GM12878 (cell line): ENCODE measurements around the gene MTMR4. TPM values are rescaled to one million over a fixed set of nuclear protein-coding genes. Genes with fewer than 3 reads are reported as not detected.

Source experiments
- ATF7 ChIP-seq: fragments of 450-650 bp; IDR thresholded peaks from 2 replicates; pipeline ENCODE4 v1.6.1; 2016; ENCODE audit warnings: low read depth, mild to moderate bottlenecking
- ESRRA ChIP-seq: IDR thresholded peaks from 2 replicates; pipeline ENCODE4 v1.6.1; 2012; ENCODE audit warnings: mild to moderate bottlenecking, low read length, improper control_type of control experiment
- GABPA ChIP-seq: IDR thresholded peaks from 2 replicates; pipeline ENCODE4 v1.6.1; 2014; ENCODE audit warnings: antibody characterized with exemption, low read depth, mild to moderate bottlenecking, inconsistent platforms
- HCFC1 ChIP-seq: fragments of 150-350 bp; IDR thresholded peaks from 2 replicates; pipeline ENCODE4 v1.6.1; 2014; ENCODE audit warnings: low read length
- HDGF ChIP-seq: fragments of 450-650 bp; IDR thresholded peaks from 2 replicates; pipeline ENCODE4 v1.6.1; 2016; ENCODE audit warnings: antibody characterized with exemption
- JUND ChIP-seq: IDR thresholded peaks from 2 replicates; pipeline ENCODE4 v1.6.1; 2012; ENCODE audit warnings: low read depth, mild to moderate bottlenecking, low read length, improper control_type of control experiment, moderate library complexity
- MYB ChIP-seq: fragments of 150-350 bp; IDR thresholded peaks from 2 replicates; pipeline ENCODE4 v1.6.1; 2014; ENCODE audit warnings: mild to moderate bottlenecking, low read depth, low read length, borderline replicate concordance
- NFXL1 ChIP-seq: fragments of 450-650 bp; IDR thresholded peaks from 2 replicates; pipeline ENCODE4 v1.6.1; 2017; ENCODE audit warnings: antibody characterized with exemption, mild to moderate bottlenecking, borderline replicate concordance
- NFYB ChIP-seq: IDR thresholded peaks from 2 replicates; pipeline ENCODE4 v1.6.1; 2011; ENCODE audit warnings: low read depth, mild to moderate bottlenecking, low read length, improper control_type of control experiment, moderate library complexity; ENCODE audit not compliant: insufficient read depth
- PAX5 ChIP-seq: IDR thresholded peaks from 2 replicates; pipeline ENCODE4 v1.6.1; 2011; ENCODE audit warnings: low read depth, low read length, borderline replicate concordance
- PML ChIP-seq: IDR thresholded peaks from 2 replicates; pipeline ENCODE4 v1.6.1; 2012; ENCODE audit warnings: low read length, inconsistent platforms
- POLR2A ChIP-seq: IDR thresholded peaks from 2 replicates; pipeline ENCODE4 v1.6.1; 2011; ENCODE audit warnings: low read depth, mild to moderate bottlenecking, low read length
- POLR2AphosphoS5 ChIP-seq: IDR thresholded peaks from 2 replicates; pipeline ENCODE4 v1.6.1; 2011; ENCODE audit warnings: mild to moderate bottlenecking, low read length, inconsistent platforms
- POU2F2 ChIP-seq: IDR thresholded peaks from 3 replicates; pipeline ENCODE4 v1.6.1; 2011; ENCODE audit warnings: low read depth, mild to moderate bottlenecking, low read length, borderline replicate concordance
- RBBP5 ChIP-seq: fragments of 200-600 bp; sonication (generic); conservative IDR thresholded peaks from 2 replicates; pipeline ENCODE4 v1.6.1; 2016
- RELB ChIP-seq: fragments of 450-650 bp; IDR thresholded peaks from 2 replicates; pipeline ENCODE4 v1.6.1; 2017; ENCODE audit warnings: low read depth, mild to moderate bottlenecking, moderate library complexity
- RUNX3 ChIP-seq: IDR thresholded peaks from 2 replicates; pipeline ENCODE4 v1.6.1; 2012; ENCODE audit warnings: low read length, inconsistent platforms
- STAT1 ChIP-seq: fragments of 450-650 bp; conservative IDR thresholded peaks from 2 replicates; pipeline ENCODE4 v1.6.1; 2014; ENCODE audit warnings: antibody characterized with exemption, mild to moderate bottlenecking
- STAT3 ChIP-seq: IDR thresholded peaks from 2 replicates; pipeline ENCODE4 v1.6.1; 2011; ENCODE audit warnings: low read depth, low read length, improper control_type of control experiment
- SUPT20H ChIP-seq: IDR thresholded peaks from 2 replicates; pipeline ENCODE4 v1.6.1; 2011; ENCODE audit warnings: low read depth, mild to moderate bottlenecking, low read length, moderate library complexity, borderline replicate concordance; ENCODE audit not compliant: control insufficient read depth
- YBX1 ChIP-seq: fragments of 450-650 bp; IDR thresholded peaks from 2 replicates; pipeline ENCODE4 v1.6.1; 2016; ENCODE audit warnings: antibody characterized with exemption
- YY1 ChIP-seq: IDR thresholded peaks from 2 replicates; pipeline ENCODE4 v1.6.1; 2011; ENCODE audit warnings: low read depth, mild to moderate bottlenecking, low read length
- ZBTB40 ChIP-seq: fragments of 450-650 bp; IDR thresholded peaks from 2 replicates; pipeline ENCODE4 v1.6.1; 2016; ENCODE audit warnings: mild to moderate bottlenecking, moderate library complexity, borderline replicate concordance
- ZNF207 ChIP-seq: fragments of 450-650 bp; IDR thresholded peaks from 2 replicates; pipeline ENCODE4 v1.6.1; 2014; ENCODE audit warnings: antibody characterized with exemption, mild to moderate bottlenecking, borderline replicate concordance
- ZNF24 ChIP-seq: fragments of 450-650 bp; IDR thresholded peaks from 2 replicates; pipeline ENCODE4 v1.6.1; 2017; ENCODE audit warnings: antibody characterized with exemption, mild to moderate bottlenecking
- ZNF274 ChIP-seq: IDR thresholded peaks from one replicate; pipeline ENCODE4 v1.8.0; 2011; ENCODE audit not compliant: insufficient read length, insufficient read depth
- ZZZ3 ChIP-seq: IDR thresholded peaks from 2 replicates; pipeline ENCODE4 v1.6.1; 2011; ENCODE audit warnings: low read depth; ENCODE audit not compliant: control insufficient read depth, insufficient read length
- polyA plus RNA-seq, 11 experiments: library from polyadenylated mRNA; depleted of rRNA in 4 of 11; unstranded in 6 of 11; stranded (reverse) in 5 of 11; fragments of >200 nt; fragmentation: Nextera tagmentation in 4 of 11; fragmentation: Illumina TruSeq in 1 of 11; extraction: Ambion mirVana in 4 of 11; extraction: Trizol in 1 of 11; gene quantifications; 1 replicate in 1 of 11; 2 replicates in 10 of 11; pipeline versions ENCODE4 v1.2.1 to v1.2.3, GENCODE V29; 2011 to 2016; ENCODE audit warnings: inconsistent platforms in 2 of 11, missing spikeins in 2 of 11, low read depth in 1 of 11
- total RNA-seq, 4 experiments: library from RNA; depleted of rRNA in 3 of 4; stranded (reverse); fragments of >200 nt in 3 of 4; fragmentation: Illumina TruSeq in 1 of 4; extraction: Trizol in 1 of 4; gene quantifications; 2 replicates each; pipeline versions ENCODE4 v1.2.1 to v1.2.3, GENCODE V29; 2013 to 2021

MTMR4 gene
- total and polyA plus RNA-seq, 10 of the 15 experiments (the other 5 are each of a cell fraction or from before 2014, with no cell fraction given), result 12.8 to 127 (median 53.2) TPM

- TF ChIP-seq ZBTB40 (peak; percentile 97), RUNX3 (peak; percentile 82), NFYB (peak; percentile 98), ZNF207 (peak; percentile 62; the same call in 1 of the 2 replicates), RBBP5 (0 out of 2 replicates have a peak, but pooled peaks have one; percentile 65), YBX1 (no peak), POLR2AphosphoS5 (peak; percentile 72), POU2F2 (peak; percentile 61; the same call in 2 of the 3 replicates), HCFC1 (peak; percentile 61), POLR2A (no peak; the same call in 1 of the 2 replicates), PML (peak; percentile 41; the same call in 1 of the 2 replicates), ESRRA (no peak), NFXL1 (no peak), RELB (peak; percentile 97), STAT1 (no peak), JUND (no peak), ZNF274 (no peak), ZZZ3 (no peak), ATF7 (peak; percentile 88), MYB (no peak), PAX5 (no peak), HDGF (peak; percentile 97), GABPA (peak; percentile 95), STAT3 (no peak), ZNF24 (no peak), YY1 (peak; percentile 82; the same call in 1 of the 2 replicates), SUPT20H (no peak)
Observed at GRCh38 chr17:58517928-58518609, 3.6 kb upstream of the MTMR4 start (continued).
